Upper lobe of left lung (tissue), 6 donors: ENCODE measurements around the gene LCN12. TPM values are rescaled to one million over a fixed set of nuclear protein-coding genes. Genes with fewer than 3 reads are reported as not detected.

Experiments used
- ATAC-seq, 2 donors: fragments of 200-7000 bp; cut with Tn5 transposase; one replicate each; pipeline ENCODE4 v1.9.1; 2022; ENCODE audit warnings: mild to moderate bottlenecking in 2 of 2, moderate library complexity in 2 of 2; ENCODE audit not compliant: low FRiP score in 2 of 2
- DNase-seq, 2 donors: peaks; one replicate each; pipeline ENCODE4 v3.0.0-alpha.2; 2019 to 2020
- H3K27ac ChIP-seq, 4 donors: fragments of 200-600 bp; sonication (generic); one replicate each; pipeline ENCODE4 v1.5.1; 2016 to 2019
- H3K27me3 ChIP-seq, 4 donors: fragments of 200-600 bp; sonication (generic); one replicate each; pipeline ENCODE4 v1.5.1; 2017 to 2019
- H3K36me3 ChIP-seq, 4 donors: fragments of 200-600 bp; sonication (generic); one replicate each; pipeline ENCODE4 v1.5.1; 2016 to 2019
- H3K4me1 ChIP-seq, 4 donors: fragments of 200-600 bp; sonication (generic); one replicate each; pipeline ENCODE4 v1.5.1; 2018 to 2019
- H3K4me3 ChIP-seq, 4 donors: fragments of 200-600 bp; sonication (generic); one replicate each; pipeline ENCODE4 v1.5.1; 2017 to 2019; ENCODE audit warnings: mild to moderate bottlenecking in 2 of 4, moderate library complexity in 1 of 4
- H3K9me3 ChIP-seq, 4 donors: fragments of 200-600 bp; sonication (generic); one replicate each; pipeline ENCODE4 v1.5.1; 2018 to 2019
- EP300 ChIP-seq, 4 donors: sonication (generic); formaldehyde crosslinking; IDR thresholded peaks; one replicate each; pipeline ENCODE4 v1.5.1; 2017; ENCODE audit warnings: antibody characterized with exemption in 4 of 4, control low read depth in 2 of 4
- POLR2A ChIP-seq, 4 donors: fragments of 450-650 bp; IDR thresholded peaks; one replicate each; pipeline ENCODE4 v1.5.1; 2016 to 2017; ENCODE audit warnings: antibody characterized with exemption in 4 of 4, mild to moderate bottlenecking in 2 of 4
- POLR2AphosphoS5 ChIP-seq, 2 donors: sonication (generic); formaldehyde crosslinking; IDR thresholded peaks; one replicate each; pipeline ENCODE4 v1.5.1; 2017; ENCODE audit warnings: antibody characterized with exemption in 2 of 2
- WGBS, 2 donors: methylation state at CpG; one replicate each; pipeline ENCODE4 v1.1.5; 2017 to 2018; 5-methylcytosine and 5-hydroxymethylcytosine counted together
- total RNA-seq, 6 donors: library from RNA; depleted of rRNA in 4 of 6; stranded (reverse); fragments of >200 nt in 4 of 6; gene quantifications; one replicate each; pipeline versions ENCODE4 v1.1.0 to v1.2.1, GENCODE V29; 2016 to 2021
- TF ChIP-seq, protein P1 (sequence below), 6 experiments: fragments of 450-650 bp in 4 of 6; fragments of 200-600 bp in 2 of 6; sonication (generic) in 2 of 6; IDR thresholded peaks; one replicate each; pipeline ENCODE4 v1.5.1; 2016 to 2019; ENCODE audit warnings: antibody characterized with exemption in 6 of 6
- donor health status: DM: no; HTN: no; CAD: no; lungs with moderate emphysema.
- donor health status: DM: no; HTN: yes; CAD: no; lungs with severe emphysema.

The LCN12 gene
- total RNA-seq, 6 donors from 2014 or later = 0.89 to 5.2 (median 2.3) TPM; not detected in 1

DNA sequence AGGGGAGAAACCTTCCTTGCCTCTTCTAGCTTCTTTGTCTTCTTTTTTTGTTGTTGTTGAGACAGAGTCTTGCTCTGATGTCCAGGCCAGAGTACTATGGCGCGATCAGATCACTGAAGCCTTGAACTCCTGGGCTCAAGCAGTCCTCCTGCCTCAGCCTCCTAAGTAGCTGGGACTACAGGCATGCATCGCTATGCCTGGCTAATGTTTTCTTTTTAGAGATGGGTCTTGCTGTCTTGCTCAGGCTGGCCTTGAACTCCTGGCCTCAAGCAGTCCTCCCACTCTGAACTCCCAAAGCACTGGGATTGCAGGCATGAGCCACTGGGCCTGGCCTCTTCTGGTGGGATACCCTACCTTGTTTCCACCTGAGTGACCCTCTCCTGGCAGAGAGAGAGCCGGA is 36.8 kb downstream of the LCN12 start:
- 95 to 96% methylated on average over 4 of the region's 4 CpGs for WGBS, 2 donors

DNA sequence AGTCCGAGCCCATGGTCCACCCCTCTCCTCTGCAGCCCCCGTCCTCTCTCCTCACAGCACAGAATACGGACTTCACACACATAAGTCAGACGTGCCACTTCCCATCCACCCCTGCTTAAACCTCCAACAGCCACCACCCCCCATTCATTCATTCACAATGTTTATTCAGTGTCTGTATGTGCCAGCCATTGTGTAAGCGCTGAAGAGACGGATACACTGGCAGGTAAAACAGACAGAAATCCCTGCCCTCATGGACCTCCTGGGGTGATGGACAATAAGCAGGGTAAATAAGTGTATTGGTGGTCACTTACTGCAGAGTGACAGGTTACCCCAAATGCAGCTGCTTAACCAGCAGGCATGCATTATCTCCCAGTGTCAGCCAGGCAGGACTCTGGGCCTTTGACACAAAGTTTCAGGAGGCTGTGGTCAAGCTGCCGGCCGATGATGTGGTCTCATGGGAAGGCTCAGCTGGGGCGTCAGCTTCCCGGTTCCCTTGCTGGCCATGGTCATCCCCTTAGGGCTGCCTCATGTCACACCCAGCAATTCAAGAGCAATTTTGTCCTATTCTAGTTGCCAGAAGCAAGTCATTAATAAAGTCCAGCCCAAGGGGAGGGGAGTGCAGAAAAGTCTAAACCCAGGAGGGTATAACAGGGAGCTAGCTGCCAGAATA is 38.3 kb downstream of the LCN12 start:
- H3K36me3 ChIP-seq = peaks cover 0 to 12% (median 5%) of the 10 kb centered on the region in 4 donors
- WGBS, 2 donors = 61 to 80% methylated on average over 7 to 10 of the region's 10 CpGs
- peaks cover 31 to 45% (median 33%) of the 10 kb centered on the region in 4 donors for H3K4me1 ChIP-seq
- H3K4me3 ChIP-seq = no peak overlapping the region
- no peak for DNase-seq
- ATAC-seq = no peak
- H3K27ac ChIP-seq = peak overlapping the region in 2 of 4 donors; percentile 2 to 92
- H3K9me3 ChIP-seq = no peaks in the 10 kb centered on the region
- H3K27me3 ChIP-seq = peaks cover 0 to 6% (median 5%) of the 10 kb centered on the region in 4 donors
- TF ChIP-seq, protein P1, sequence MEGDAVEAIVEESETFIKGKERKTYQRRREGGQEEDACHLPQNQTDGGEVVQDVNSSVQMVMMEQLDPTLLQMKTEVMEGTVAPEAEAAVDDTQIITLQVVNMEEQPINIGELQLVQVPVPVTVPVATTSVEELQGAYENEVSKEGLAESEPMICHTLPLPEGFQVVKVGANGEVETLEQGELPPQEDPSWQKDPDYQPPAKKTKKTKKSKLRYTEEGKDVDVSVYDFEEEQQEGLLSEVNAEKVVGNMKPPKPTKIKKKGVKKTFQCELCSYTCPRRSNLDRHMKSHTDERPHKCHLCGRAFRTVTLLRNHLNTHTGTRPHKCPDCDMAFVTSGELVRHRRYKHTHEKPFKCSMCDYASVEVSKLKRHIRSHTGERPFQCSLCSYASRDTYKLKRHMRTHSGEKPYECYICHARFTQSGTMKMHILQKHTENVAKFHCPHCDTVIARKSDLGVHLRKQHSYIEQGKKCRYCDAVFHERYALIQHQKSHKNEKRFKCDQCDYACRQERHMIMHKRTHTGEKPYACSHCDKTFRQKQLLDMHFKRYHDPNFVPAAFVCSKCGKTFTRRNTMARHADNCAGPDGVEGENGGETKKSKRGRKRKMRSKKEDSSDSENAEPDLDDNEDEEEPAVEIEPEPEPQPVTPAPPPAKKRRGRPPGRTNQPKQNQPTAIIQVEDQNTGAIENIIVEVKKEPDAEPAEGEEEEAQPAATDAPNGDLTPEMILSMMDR (IDR thresholded peaks at IDR 0.05) = no peak
- TF ChIP-seq POLR2A (IDR thresholded peaks at IDR 0.05) (no peak), POLR2AphosphoS5 (IDR thresholded peaks at IDR 0.05) (no peak), EP300 (IDR thresholded peaks at IDR 0.05) (no peak)

More for the DNA sequence above, 36.8 kb downstream of the LCN12 start:
- no peak overlapping the region for H3K4me3 ChIP-seq
- ATAC-seq (no peak), DNase-seq (no peak)
- H3K27me3 ChIP-seq = peaks cover 0 to 18% (median 13%) of the 10 kb centered on the region in 4 donors
- H3K27ac ChIP-seq = no peak overlapping the region
- peaks cover 0 to 2% (median under 1%) of the 10 kb centered on the region in 4 donors for H3K36me3 ChIP-seq
- peaks cover 22 to 36% (median 23%) of the 10 kb centered on the region in 4 donors for H3K4me1 ChIP-seq
- TF ChIP-seq POLR2A (IDR thresholded peaks at IDR 0.05) (no peak), EP300 (IDR thresholded peaks at IDR 0.05) (no peak), POLR2AphosphoS5 (IDR thresholded peaks at IDR 0.05) (no peak)
- TF ChIP-seq, protein P1 (IDR thresholded peaks at IDR 0.05) = no peak
- H3K9me3 ChIP-seq = no peaks in the 10 kb centered on the region

DNA sequence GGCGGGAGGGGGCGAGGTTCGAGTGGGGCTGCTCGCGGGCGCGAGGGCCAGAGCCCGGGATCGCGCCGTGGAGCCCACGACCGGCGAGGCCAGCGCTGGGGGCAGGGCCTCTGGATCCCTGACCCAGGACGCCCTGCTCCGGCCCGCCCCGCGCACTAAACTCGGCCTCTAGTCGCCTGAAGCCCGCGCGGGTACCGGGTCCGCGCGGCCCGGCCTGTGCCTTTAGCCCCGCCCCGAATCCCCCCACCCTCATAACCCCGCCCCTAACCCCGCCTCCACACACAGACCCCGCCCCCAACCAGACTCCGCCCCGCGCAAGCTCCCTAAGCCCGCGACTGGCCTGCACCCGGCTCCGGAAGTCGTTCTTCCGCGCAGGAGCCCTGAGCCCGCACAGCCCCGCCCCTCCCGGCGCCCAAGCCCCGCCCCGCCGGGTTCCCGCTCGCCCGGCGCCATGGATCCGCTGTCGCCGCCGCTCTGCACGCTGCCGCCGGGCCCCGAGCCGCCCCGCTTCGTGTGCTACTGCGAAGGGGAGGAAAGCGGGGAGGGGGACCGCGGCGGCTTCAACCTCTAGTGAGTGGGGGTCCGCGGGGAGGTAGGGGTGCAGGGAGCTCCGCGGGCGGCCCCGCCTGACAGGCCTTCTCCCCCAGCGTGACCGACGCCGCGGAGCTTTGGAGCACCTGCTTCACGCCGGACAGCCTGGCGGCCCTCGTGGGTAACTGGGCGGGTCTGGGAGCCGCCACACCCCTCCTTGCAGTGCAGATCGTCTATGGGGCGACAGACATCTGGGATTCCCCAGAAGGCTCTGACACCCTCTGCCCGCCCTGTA is 40.1 kb downstream of the LCN12 start, which contains the start of gene PAXX:
Gene PAXX, plus strand, starts transcription at position 430 of the 826 bp plus-strand sequence. Its CDS starts 22 bp downstream, at position 452.
- Histone ChIP-seq H3K27me3 (no peaks in the 10 kb centered on the region), H3K4me1 (peaks cover 46 to 60% (median 49%) of the 10 kb centered on the region in 4 donors), H3K27ac (peak within 1 kb of the TSS; percentile 83 to 93 (median 88)), H3K36me3 (peaks cover 0 to 12% (median 5%) of the 10 kb centered on the region in 4 donors), H3K9me3 (no peaks in the 10 kb centered on the region), H3K4me3 (peak within 1 kb of the TSS; percentile 69 to 90 (median 83))
- peak; percentile 92 to 96 for ATAC-seq
- DNase-seq = peak; percentile 96 to 99
- TF ChIP-seq, protein P1 (IDR thresholded peaks at IDR 0.05) = peak in 3 of 6 experiments; percentile 16 to 37 (median 31)
- TF ChIP-seq POLR2AphosphoS5 (IDR thresholded peaks at IDR 0.05) = peak; percentile 19 to 28
- TF ChIP-seq EP300 (IDR thresholded peaks at IDR 0.05) = no peak
- TF ChIP-seq POLR2A (IDR thresholded peaks at IDR 0.05) = peak in 2 of 4 donors; percentile 29 to 65
- whole genome bisulfite sequencing, 2 donors = 0 to 1% methylated on average over 3 to 32 of the region's 92 CpGs

DNA sequence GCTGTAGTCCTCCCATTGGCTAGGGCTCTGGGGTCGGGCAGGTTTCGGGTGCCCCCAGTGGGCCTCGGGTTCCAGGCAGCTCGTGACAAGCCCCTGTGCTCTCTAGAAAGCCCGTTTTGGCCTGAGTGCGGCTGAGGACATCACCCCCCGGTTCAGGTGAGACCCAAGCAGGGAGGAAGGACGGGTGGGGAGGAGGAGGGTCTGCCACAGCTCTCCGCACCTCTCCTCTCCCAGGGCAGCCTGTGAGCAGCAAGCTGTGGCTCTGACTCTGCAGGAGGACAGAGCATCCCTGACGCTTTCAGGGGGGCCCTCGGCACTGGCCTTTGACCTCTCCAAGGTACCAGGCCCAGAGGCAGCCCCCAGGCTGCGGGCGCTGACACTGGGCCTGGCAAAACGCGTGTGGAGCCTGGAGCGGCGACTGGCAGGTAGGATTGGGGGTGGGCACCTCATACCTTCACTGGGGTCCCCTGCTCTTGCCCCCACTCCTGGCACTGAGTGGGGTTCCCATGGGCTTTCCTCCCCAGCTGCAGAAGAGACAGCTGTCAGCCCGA is 40.8 kb downstream of the LCN12 start:
- H3K9me3 ChIP-seq = no peaks in the 10 kb centered on the region
- H3K36me3 ChIP-seq = peaks cover 0 to 12% (median 5%) of the 10 kb centered on the region in 4 donors
- H3K4me3 ChIP-seq = peak overlapping the region; percentile 69 to 90 (median 83)
- ATAC-seq (no peak), DNase-seq (no peak)
- 62 to 89% methylated on average over 5 to 12 of the region's 18 CpGs for WGBS, 2 donors
- peak overlapping the region; percentile 83 to 93 (median 88) for H3K27ac ChIP-seq
- TF ChIP-seq POLR2AphosphoS5 (IDR thresholded peaks at IDR 0.05) (no peak), POLR2A (IDR thresholded peaks at IDR 0.05) (no peak), EP300 (IDR thresholded peaks at IDR 0.05) (no peak)
- TF ChIP-seq, protein P1 (IDR thresholded peaks at IDR 0.05) = no peak
- no peaks in the 10 kb centered on the region for H3K27me3 ChIP-seq
- H3K4me1 ChIP-seq = peaks cover 51 to 66% (median 55%) of the 10 kb centered on the region in 4 donors
